Panc1 (cell line): ENCODE measurements around the gene IL22. TPM values are rescaled to one million over a fixed set of nuclear protein-coding genes. Genes with fewer than 3 reads are reported as not detected.

ENCODE experiments used
- ATAC-seq: fragments of 200-7000 bp; cut with Tn5 transposase; 2 replicates; pipeline ENCODE4 v1.9.1; 2020; ENCODE audit warnings: mild to moderate bottlenecking, moderate library complexity
- BruUV-seq: library from RNA; stranded (reverse); fragments of 400-500 nt; replicated peaks from 2 replicates; lab custom pipeline; 2021; lab: Mats Ljungman, UMichigan
- CTCF ChIA-PET: fragments of 300-600 bp; sonication (Branson Sonifier 250); formaldehyde crosslinking; loops from one replicate; lab custom pipeline; 2022; ENCODE audit warnings: antibody characterized with exemption; lab: Charles Lee
- POLR2A ChIA-PET: fragments of 300-600 bp; sonication (Branson Sonifier 250); formaldehyde crosslinking; loops from one replicate; lab custom pipeline; 2022; ENCODE audit warnings: antibody characterized with exemption; lab: Charles Lee
- DNase-seq: peaks from one replicate; pipeline ENCODE4 v3.0.0-alpha.2; 2010; ENCODE audit warnings: low read depth, low spot score
- H3K27ac ChIP-seq: 2 replicates; pipeline ENCODE4 v1.5.1; 2011; ENCODE audit warnings: mild to moderate bottlenecking, low read length, inconsistent platforms
- H3K27me3 ChIP-seq: fragments of 200-500 bp; sonication (Bioruptor generic); 2 replicates; pipeline ENCODE4 v1.6.0; 2014; ENCODE audit warnings: low read length, inconsistent platforms; ENCODE audit not compliant: control insufficient read depth, insufficient read depth
- H3K36me3 ChIP-seq: fragments of 200-500 bp; sonication (Bioruptor generic); 2 replicates; pipeline ENCODE4 v1.5.1; 2014; ENCODE audit warnings: inconsistent platforms, mild to moderate bottlenecking, low read length, moderate library complexity; ENCODE audit not compliant: control insufficient read depth, insufficient read depth
- H3K4me1 ChIP-seq: 2 replicates; pipeline ENCODE4 v1.5.1; 2011; ENCODE audit warnings: inconsistent platforms, mild to moderate bottlenecking, low read length, moderate library complexity; ENCODE audit not compliant: control insufficient read depth, insufficient read depth
- H3K4me3 ChIP-seq, 2 experiments: 2 replicates each; pipeline ENCODE4 v1.5.1; 2011 to 2012; ENCODE audit warnings: low read depth in 2 of 2, low read length in 2 of 2, mild to moderate bottlenecking in 2 of 2, inconsistent platforms in 1 of 2, moderate library complexity in 1 of 2
- H3K9me3 ChIP-seq: fragments of 200-500 bp; sonication (Bioruptor generic); 2 replicates; pipeline ENCODE4 v1.5.1; 2014; ENCODE audit warnings: low read depth, mild to moderate bottlenecking, inconsistent platforms, low read length, moderate library complexity; ENCODE audit not compliant: control insufficient read depth, insufficient read depth
- POLR2AphosphoS5 ChIP-seq: IDR thresholded peaks from 2 replicates; pipeline ENCODE4 v1.6.1; 2012; ENCODE audit warnings: mild to moderate bottlenecking, low read depth, low read length, moderate library complexity
- SIN3A ChIP-seq: IDR thresholded peaks from 2 replicates; pipeline ENCODE4 v1.6.1; 2012; ENCODE audit warnings: low read depth, mild to moderate bottlenecking, low read length, moderate library complexity, borderline replicate concordance; ENCODE audit not compliant: insufficient read depth
- TCF7L2 ChIP-seq: IDR thresholded peaks from 2 replicates; pipeline ENCODE4 v1.6.1; 2011; ENCODE audit warnings: mild to moderate bottlenecking, low read depth, low read length, inconsistent platforms
- in situ Hi-C: cut with HindIII; loops from 2 replicates; pipeline ENCODE4 v1.10.0; 2016; ENCODE audit warnings: low sequenced_read_pairs, low pct_unique_long_range_greater_than_20kb
- intact Hi-C: fragments of 100-400 bp; cut with micrococcal nuclease; formaldehyde crosslinking; loops from one replicate; pipeline ENCODE4 v1.10.0; 2022; ENCODE audit not compliant: unreplicated experiment
- total RNA-seq: library from RNA; stranded (reverse); gene quantifications from one replicate; pipeline ENCODE4 v1.2.1, GENCODE V29; 2021; ENCODE audit not compliant: unreplicated experiment
- TF ChIP-seq, protein P1 (sequence below): fragments of 450-650 bp; IDR thresholded peaks from 2 replicates; pipeline ENCODE4 v1.5.1; 2017; ENCODE audit warnings: mild to moderate bottlenecking
- TF ChIP-seq, protein P2 (sequence below), 2 experiments: IDR thresholded peaks; 2 replicates each; pipeline ENCODE4 v1.6.1; 2011 to 2012; ENCODE audit warnings: low read depth in 2 of 2, control low read depth in 1 of 2, low read length in 1 of 2, mild to moderate bottlenecking in 1 of 2, moderate library complexity in 1 of 2; ENCODE audit not compliant: insufficient read depth in 1 of 2

IL22 gene
- total RNA-seq, 1 experiment from 2014 or later: not detected

- no peak for ATAC-seq
- CTCF ChIA-PET: no interaction called here
- Histone ChIP-seq H3K4me1 (no peaks in the 10 kb centered on the region), H3K4me3 (no peak overlapping the region), H3K27ac (no peak overlapping the region), H3K9me3 (peaks cover 4% of the 10 kb centered on the region; the same call in 1 of the 2 replicates), H3K27me3 (no peaks in the 10 kb centered on the region), H3K36me3 (no peaks in the 10 kb centered on the region)
- intact Hi-C loops (no loop called here), in situ Hi-C loops (no loop called here)
- BruUV-seq: no TSS peak
- DNase-seq: no peak
- TF ChIP-seq, protein P1, sequence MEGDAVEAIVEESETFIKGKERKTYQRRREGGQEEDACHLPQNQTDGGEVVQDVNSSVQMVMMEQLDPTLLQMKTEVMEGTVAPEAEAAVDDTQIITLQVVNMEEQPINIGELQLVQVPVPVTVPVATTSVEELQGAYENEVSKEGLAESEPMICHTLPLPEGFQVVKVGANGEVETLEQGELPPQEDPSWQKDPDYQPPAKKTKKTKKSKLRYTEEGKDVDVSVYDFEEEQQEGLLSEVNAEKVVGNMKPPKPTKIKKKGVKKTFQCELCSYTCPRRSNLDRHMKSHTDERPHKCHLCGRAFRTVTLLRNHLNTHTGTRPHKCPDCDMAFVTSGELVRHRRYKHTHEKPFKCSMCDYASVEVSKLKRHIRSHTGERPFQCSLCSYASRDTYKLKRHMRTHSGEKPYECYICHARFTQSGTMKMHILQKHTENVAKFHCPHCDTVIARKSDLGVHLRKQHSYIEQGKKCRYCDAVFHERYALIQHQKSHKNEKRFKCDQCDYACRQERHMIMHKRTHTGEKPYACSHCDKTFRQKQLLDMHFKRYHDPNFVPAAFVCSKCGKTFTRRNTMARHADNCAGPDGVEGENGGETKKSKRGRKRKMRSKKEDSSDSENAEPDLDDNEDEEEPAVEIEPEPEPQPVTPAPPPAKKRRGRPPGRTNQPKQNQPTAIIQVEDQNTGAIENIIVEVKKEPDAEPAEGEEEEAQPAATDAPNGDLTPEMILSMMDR: no peak
- TF ChIP-seq TCF7L2 (no peak), SIN3A (no peak), POLR2AphosphoS5 (no peak)
- TF ChIP-seq, protein P2, sequence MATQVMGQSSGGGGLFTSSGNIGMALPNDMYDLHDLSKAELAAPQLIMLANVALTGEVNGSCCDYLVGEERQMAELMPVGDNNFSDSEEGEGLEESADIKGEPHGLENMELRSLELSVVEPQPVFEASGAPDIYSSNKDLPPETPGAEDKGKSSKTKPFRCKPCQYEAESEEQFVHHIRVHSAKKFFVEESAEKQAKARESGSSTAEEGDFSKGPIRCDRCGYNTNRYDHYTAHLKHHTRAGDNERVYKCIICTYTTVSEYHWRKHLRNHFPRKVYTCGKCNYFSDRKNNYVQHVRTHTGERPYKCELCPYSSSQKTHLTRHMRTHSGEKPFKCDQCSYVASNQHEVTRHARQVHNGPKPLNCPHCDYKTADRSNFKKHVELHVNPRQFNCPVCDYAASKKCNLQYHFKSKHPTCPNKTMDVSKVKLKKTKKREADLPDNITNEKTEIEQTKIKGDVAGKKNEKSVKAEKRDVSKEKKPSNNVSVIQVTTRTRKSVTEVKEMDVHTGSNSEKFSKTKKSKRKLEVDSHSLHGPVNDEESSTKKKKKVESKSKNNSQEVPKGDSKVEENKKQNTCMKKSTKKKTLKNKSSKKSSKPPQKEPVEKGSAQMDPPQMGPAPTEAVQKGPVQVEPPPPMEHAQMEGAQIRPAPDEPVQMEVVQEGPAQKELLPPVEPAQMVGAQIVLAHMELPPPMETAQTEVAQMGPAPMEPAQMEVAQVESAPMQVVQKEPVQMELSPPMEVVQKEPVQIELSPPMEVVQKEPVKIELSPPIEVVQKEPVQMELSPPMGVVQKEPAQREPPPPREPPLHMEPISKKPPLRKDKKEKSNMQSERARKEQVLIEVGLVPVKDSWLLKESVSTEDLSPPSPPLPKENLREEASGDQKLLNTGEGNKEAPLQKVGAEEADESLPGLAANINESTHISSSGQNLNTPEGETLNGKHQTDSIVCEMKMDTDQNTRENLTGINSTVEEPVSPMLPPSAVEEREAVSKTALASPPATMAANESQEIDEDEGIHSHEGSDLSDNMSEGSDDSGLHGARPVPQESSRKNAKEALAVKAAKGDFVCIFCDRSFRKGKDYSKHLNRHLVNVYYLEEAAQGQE (IDR thresholded peaks at IDR 0.05; ENCODE audit: insufficient read depth in 1 of 2, low read depth in 2 of 2, low read length in 1 of 2): no peak
- POLR2A ChIA-PET: no interaction called here
Observed at GRCh38 chr12:68245180-68246021, 8.0 kb downstream of the IL22 start.

GRCh38 chr12:68242777-68243176 lies 10.6 kb downstream of the IL22 start:
- Histone ChIP-seq H3K27ac (no peak overlapping the region), H3K9me3 (peaks cover 4% of the 10 kb centered on the region; the same call in 1 of the 2 replicates), H3K27me3 (no peaks in the 10 kb centered on the region), H3K36me3 (no peaks in the 10 kb centered on the region), H3K4me1 (peaks cover 10% of the 10 kb centered on the region), H3K4me3 (no peak overlapping the region)
- no peak for TF ChIP-seq POLR2AphosphoS5
- TF ChIP-seq TCF7L2: no peak
- no peak for TF ChIP-seq SIN3A
- TF ChIP-seq, protein P1: no peak
- TF ChIP-seq, protein P2 (IDR thresholded peaks at IDR 0.05; ENCODE audit: insufficient read depth in 1 of 2, low read depth in 2 of 2, low read length in 1 of 2): no peak
- no peak for ATAC-seq
- in situ Hi-C loops (no loop called here), intact Hi-C loops (no loop called here)
- no TSS peak for BruUV-seq
- no peak for DNase-seq
- CTCF ChIA-PET: no interaction called here
- POLR2A ChIA-PET: no interaction called here
